SHP77 (cell line): ENCODE results near the gene ELF4.
"Not testable (repeated sequence)": the region's sequence is repeated elsewhere in the genome, so short reads cannot be mapped to it uniquely, and the experiment has no call there.

ENCODE experiments used
- DNase-seq, 2 experiments: peaks; one replicate each; lab custom pipeline; 2025; lab: John Stamatoyannopoulos, UW

Gene ELF4

DNA sequence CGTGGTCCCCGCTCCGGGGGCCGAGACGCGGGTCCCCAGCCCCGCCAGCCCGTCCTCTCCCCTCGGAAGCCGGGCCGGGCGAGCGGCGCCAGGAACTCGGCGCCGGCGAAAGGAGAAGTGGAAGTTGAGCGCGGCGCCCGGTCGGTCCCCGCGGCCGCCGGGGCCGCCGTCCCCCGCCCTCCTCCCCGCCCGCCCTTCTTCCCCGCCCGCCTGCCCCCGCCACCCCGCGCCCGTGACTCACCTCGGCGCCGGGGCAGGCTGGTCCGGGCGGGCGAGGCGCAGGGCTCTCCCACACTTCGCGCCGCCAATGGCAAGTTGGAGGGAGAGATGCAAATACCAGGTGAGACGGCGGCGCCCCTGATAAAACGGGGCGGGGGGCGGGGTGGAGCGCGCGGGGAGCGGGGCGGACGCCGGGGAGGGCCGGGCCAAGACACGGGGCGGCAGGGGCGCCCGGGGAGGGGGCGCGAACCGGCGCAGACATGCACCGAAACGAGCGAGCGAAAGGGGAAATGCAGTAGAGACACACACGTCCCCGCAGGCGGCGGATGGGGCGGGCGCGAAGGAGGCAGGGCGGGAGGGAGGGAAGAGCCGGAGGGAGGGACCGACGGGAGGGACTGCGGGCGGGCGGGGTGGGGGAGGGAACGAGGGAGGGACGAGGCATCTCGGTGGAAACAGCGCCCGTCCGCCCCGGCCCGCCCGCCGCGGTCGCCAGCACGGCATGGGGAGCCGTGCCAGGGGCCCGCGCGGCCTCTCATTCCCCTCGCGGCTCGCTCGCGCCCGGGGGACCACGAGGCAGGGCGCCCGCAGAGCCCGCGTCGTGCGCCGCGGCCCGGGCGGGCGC is at the start of gene ELF4:
TSS of gene ELF4 (minus strand) at position 119 of the 841 bp plus-strand sequence. CDS start 29,167 bp downstream, outside the sequence.
- DNase-seq, result peak in 1 of 2 experiments; percentile 15

DNA sequence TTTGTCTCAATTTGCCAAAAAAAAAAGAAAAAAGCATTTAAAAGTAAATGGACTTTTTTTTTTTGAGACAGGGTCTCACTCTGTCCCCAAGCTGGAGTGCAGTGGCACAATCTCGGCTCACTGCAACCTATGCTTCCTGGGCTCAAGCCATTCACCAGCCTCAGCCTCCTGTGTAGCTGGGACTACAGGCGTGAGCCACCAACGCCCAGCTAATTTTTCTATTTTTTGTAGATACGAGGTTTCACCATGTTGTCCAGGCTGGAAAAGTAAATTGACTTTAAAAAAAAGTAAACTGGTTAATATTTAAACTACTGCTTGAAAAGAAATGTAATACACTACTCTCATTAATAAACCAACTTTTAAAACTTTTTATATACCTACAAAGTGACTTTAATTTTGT is 49.5 kb upstream of the ELF4 start:
- DNase-seq, result no peak

DNA sequence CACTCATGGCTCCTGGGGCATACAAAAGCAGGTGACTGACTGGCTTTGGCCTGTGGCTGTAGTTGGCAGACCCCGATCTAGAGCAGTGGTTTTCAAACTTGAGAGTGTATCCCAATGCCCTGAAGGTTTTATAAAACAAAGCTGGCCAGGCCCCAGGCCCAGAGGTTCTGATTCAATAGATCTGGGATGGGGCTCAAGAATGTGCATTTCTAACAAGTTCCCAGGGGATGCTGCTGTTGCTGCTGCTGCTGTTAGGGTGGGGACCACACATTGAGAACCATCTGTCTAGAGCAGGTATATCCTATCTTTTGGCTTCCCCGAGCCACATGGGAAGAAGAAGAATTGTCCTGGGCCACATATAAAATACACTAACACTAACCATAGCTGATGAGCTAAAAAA is 48.0 kb upstream of the ELF4 start:
- no peak for DNase-seq

DNA sequence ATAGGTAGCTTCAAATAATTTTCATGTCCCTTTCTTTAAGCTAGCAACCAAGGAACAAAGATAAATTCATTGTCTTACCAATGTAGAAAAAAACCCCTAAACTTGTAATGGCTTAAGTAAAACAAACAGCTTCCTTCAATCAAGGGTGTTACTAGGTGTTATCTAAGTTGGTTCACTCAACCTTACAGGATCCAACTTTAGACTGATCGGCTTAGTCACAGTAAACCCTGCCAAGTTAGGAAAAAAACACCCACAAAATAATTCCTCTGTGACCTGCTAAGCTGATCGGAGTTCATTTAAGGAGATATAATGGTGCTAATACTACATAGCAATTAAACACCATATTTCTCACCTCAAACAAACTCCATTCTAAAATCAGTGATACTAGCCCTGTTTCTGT is 45.3 kb upstream of the ELF4 start:
- no peak for DNase-seq

DNA sequence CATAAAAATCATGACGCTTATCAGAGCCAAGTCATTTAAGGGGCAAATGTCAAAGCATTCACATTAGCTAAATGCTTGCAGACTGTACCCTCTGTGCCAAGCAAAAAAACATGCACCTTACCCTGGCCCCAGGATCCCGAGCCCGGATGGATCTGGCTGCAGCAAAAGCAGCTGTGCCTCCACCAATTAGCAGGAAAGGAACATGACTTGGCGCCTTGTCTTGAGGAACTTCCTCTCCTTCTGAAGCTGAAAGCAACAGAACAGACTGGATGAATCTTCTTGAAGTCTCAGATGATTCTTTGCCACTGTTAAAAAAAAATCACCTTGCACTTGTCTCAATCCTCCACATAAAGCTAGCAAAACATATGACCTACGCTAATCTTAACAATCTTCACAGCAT is 37.3 kb upstream of the ELF4 start:
- DNase-seq, result no peak

DNA sequence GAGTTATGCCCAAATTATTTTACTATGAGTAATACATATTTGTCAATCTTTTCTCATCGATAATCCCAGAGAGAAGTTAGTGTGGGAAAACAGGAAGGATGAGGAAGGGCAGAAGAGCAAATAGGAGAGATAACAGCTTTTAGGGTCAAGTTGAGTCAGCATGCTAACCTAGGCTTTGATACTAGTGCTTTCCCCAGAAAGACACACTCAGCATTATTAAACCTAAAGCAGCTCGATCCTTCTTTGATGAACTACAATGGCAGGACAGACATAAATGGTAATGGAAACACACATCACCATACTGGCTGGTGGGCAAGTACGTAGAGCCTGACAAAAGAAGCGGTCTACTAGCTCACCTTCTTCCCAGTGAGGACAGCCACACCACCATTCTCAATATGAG is 34.8 kb upstream of the ELF4 start:
- no peak for DNase-seq

DNA sequence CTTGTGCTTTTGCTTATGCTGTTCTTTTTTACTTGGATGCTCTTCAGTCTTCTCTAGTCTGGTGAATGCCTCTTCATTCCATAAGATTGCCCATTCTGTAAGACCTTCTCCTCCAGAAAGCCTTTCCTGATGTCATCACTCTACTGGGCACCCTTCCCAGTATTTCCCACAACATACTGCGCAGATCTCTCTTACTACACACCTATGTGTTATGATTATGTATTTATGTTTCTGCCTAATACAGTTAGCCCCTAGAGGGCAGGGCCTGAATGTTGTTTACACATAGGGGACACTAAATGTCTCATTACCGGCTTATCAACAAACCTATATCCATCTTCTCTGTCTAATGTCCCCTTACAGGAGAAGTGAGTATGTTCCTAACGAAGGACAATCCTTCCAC is 34.2 kb upstream of the ELF4 start:
- DNase-seq, result no peak

DNA sequence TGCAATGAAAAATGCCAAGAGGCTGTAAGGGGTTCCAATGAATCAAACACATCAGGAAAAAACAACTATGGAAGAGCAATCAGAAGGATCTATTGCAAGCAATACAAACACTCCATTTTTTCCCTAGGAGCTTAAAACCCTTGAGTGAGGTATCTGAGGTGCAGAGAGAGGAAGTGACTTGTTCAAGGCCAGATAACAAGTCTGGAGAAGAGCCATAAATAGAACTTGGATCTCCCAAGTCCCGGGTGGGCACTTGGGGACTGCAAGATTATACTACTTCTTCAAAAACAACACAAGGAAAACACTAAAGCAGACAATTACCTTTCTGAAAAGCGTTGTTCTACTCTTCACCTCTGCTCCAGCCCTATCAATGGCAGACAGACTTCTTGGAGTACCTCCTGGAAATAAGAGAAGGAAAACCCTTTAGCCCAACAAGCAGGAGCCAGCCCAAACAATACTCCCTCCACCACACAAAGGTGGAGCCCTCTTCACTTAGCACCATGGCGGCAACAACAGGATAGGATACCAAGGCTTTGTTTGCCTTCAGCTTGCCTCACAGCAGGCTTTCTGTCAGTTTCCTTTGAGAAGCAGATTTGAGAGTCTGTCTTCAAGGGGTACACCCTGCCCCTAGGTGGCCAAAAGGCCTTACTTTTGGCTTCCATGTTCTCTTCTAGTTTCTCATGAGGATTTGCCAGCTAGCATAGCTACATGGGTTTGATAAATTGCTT is 29.3 kb upstream of the ELF4 start:
- DNase-seq, result no peak

DNA sequence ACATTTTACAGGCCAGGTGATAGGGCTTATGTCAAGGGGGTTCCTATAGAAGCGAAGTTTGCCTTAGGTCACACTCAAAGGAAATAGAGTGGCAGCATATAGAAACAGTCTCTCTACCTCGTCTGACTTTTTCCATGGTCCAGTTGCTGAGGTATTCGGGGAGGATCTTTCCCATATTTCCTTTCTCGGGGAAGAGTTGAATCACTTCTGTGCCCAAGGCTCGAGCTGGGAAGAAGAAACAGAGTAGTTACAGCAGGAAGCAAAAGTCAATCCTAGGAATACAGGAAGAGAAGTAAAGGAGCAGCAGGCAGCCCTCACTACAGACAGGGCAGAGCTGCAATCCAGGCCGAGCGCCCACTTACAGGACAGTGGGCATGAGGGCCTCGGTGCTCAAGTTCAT is 26.7 kb upstream of the ELF4 start:
- DNase-seq, result no peak

DNA sequence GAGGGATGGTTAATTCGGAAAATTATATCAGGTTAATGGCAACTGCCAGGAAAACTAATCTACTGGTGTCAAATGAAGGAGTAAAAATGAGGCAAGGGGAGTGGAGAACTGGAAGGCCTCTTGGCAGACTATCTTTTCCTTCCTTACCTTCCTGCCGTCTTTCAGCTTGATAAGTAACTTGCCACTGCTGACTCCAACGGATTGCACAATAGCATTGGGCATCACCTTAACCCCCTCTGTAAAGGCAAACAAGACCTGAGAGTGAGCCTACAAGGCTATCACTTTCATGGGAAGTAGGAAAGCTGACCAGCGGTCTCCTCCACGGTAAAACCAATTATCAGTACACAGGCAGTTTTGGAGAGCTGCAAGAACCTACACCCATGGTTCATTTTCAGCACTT is 26.2 kb upstream of the ELF4 start:
- no peak for DNase-seq

DNA sequence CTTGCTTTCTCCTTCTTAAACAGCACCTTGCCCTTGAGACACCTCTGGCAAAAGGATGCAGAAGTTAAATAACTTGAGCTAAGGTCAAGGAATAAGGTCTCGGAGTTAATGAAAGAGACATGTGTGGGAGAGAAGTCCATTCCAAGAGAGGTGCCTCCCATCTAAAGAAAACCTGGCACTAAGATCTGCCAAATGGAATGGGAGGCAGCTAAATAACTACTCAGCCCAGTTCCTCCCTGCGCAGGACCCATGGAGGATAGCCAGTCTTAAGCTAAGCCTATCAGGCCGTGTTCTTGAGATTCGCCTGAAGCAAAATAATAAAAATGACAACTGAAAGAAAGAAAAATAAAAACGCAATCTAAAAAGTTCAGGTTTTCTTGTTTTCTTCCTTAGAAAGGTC is 20.7 kb upstream of the ELF4 start:
- no peak for DNase-seq

DNA sequence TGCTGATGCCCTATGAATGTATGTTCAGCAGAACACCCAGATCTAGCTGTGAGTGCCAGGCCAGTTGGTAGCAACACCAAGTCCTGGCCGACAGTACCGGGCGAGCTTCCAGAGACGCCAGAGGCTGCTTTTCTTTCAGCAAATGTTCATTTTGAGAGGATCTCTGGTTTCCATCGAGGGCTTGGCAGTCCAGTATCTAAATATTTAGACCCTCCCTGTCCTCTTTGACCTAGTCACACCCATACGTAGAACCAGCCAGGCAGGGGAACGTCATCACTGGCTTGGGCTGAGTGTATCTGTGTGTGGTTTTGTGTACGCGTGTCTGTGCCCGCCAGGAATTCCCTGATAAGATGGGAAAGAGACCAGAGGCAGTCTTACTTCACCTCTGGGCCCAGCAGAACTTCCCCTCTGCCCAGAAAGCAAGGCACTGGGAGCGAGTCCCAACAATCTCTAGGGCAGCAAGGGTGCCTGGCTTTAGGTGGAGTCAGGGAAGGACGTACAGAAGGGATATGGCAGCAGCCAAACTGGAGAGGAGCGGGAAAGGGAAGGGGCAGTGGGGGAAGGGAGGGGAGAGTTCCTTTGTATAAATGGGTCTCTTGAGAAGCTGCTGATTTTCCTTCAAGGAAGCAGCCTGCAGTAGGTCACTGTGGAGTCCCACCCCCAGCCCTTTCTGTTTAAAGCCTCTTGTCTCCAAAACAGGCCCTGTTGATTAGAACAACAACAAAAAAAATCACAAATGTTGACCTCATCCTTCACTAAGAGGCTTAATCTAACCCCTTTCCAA is 15.0 kb upstream of the ELF4 start:
- no peak for DNase-seq

DNA sequence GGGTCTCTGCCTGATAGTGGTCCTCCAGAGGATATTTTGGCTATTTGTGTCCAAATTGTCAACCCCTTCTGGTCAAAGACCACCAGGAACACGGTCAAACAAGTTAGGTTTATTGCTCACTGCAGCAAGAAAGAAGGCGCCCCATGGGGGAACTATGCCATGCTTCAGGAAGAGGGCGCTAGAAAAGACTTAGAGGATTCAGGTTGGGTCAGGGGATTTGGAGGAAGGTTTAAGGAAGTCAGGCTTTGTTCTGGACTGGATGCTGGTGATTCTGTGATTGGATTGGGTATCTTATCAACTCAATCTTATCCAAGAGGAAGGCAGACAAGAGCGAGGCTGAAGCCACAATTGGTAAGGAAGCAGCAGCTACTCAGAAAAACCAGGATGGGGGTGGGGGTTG is 14.3 kb upstream of the ELF4 start:
- no peak for DNase-seq

DNA sequence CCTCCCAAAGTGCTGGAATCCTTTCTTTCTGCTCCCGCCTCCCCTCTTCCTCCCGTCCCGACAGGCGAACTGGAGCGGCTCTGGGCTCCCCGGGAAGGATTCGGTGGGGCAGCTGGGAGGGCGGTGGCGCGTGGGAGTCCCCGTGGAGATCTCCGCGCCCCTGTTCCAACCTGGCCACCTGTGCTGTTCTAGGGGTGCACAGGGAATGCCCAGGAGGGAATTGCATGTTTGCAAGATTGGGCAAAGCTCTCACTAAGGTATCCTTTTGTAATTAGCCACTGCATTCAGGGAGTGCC is 11.2 kb upstream of the ELF4 start:
- no peak for DNase-seq

DNA sequence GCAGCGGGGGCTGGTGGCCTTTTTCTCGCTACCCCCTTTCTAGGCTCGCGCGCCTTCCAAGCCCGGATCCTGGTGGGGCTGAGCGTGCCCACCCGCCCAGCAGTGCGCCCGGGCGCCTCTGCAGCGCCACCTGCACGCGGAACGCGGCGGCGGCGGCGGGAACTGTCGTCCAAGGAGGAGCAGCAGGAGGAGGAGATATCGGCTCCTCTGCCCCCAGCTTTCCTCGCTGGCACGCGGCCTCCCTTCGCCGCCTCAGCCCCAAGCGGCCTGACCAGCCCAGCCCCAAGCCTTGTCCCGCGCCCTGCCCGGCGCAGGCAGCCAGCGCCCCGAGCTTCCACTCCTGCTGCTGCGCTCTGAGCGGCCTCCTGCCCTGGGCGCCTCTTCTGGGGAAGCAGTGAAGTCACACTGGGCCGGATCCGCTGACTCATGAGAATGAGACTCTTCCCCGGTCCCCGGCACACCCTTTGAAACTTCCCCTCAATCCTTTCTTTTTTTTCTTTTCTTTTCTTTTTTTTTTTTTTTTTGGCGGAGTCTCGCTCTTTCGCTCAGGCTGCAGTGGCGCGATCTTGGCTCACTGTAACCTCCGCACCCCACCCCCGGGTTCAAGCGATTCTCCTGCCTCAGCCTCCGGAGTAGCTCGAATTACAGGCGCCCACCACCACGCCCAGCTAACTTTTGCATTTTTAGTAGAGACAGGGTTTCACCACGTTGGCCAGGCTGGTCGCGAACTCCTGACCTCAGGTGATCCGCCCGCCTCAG is 10.6 kb upstream of the ELF4 start:
- no peak for DNase-seq

DNA sequence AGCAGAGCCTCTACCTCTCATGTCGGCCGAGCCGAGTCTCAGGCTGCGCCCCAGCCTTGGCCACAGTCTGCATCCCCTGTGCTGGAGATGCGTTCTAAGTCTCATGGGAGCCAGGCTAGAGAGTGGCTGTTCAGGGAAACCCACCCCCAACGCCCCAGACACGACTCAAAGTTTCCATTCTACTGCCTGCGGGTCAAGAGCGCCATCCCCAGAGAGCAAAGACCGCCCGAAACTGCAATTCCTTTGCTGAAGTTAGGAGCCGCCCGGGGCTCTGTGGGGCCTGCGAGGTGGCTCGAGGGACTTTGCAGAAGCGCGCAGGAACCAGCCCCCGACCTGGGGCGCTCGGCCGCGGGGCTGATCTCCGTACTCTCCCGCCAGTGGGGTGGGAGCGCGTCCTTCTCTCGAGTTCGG is 10.0 kb upstream of the ELF4 start:
- no peak for DNase-seq

DNA sequence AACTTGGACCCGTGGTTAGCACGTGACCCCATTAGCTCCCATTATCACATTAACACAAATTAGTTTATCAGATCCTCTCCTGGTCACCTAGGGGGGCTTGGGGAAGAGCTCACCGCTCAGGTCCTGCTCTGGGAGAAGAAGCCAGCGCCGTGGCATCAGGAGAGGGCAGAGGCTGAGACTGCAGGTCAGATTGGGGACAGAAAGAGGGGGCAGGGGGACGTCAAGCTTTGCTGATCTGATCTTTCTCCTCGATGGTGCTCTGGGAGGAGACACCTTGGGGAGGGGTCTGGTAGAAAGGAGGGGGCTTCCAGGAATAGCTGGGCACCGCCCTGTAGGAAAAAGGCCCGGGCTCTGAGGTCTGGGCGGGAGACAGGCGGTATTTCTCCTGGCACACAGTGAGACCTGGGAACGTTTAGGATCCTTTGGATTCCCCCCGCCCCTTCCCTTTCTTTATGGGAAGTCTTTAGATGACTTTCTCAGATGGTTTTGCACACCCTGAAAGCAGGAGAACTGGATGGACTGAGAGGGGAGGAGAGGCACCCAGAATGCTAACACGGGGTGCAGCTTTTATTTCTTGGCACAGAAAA is 9.1 kb upstream of the ELF4 start:
- no peak for DNase-seq

DNA sequence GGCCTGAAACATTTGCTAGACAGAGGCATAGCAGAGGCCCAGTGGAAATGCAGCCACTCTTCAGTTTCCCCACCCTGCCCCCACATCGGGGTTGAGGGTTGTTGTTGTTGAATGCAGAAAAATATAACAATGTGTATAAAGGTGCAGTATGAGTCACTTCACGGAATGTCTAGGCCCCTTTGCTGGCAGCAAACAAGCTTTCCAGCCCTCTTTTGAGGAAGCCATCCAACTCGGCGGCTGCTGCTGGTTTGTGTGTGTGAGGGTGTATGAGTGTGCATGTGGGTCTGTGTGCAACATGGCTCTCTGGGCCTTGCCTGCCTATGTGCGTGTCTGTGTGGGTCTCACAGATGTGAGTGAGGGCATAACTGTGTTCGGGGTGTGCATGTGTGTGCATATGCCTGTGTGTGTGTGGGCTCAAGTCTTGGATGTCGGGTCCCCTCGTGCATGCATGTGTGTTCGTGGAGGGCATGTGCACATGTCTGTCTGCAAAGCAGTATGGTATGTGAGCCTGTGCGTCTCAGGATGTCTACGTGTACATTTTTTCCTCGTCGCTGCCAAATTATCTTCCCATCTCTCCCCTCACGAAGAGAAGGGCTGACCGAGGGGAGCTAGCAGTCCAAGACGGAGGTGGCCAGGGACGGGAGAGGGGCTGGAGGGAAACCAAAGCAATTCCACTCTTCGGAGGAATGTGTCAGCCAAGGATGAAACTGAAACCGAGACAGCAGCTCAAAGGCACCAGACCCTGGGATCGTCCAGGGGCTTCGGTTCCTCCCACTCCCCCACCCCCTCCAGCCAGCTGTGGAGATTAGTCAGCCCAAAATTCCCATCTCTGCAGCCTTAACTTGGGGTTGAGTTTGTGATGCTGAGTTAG is 8.4 kb upstream of the ELF4 start:
- DNase-seq, result no peak

DNA sequence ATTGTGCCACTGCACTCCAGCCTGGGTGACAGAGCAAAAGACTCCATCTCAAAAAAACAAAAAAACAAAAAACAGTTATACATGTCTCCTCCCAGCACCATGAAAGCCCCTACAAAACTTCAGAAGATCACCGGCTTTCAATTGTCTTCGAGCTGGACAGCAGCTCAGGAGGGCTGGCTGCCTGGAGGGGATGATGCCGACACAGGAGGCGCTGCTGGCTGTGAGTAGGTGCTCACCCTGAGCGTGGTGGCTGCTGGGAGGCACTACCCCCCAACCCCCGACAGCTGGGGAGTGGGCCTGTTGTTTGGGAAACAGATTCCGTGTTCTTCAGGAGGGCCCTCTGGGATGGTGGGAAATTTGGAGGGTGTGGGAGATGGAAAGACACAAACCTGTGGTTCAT is 6.9 kb upstream of the ELF4 start:
- no peak for DNase-seq

DNA sequence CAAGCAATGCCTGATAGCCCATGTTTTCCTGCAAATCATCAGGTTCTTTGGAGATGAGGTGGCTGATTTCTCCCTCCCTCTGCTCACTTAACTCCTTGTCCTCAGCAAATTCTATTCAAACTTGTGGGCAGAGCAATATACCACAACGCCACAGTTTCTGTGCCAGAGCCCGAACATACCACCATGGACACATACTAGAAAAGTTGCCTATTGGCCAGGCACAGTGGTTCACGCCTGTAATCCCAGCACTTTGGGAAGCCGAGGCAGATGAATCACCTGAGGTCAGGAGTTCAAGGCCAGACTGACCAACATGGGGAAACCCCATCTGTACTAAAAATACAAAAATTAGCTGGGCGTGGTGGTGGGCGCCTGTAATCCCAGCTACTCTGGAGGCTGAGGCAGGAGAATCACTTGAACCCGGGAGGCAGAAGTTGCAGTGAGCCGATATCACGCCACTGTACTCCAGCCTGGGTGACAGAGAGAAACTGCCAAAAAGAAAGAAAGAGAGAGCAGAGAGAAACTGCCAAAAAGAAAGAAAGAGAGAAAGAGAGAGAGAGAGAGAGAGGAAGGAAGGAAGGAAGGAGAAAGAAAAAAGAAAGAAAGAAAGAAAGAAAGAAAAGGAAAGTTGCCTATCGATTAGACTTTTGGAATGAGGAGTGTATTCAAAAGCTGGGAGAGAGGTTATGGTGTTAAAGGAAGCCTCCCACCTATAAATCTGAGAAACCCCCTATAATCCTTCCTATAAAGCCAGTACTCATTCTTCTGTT is 5.0 kb upstream of the ELF4 start:
- not testable (repeated sequence) for DNase-seq
